LHCN-M2 (cell line): ENCODE data around the gene POP5. TPM values are rescaled to one million over a fixed set of nuclear protein-coding genes. Genes with fewer than 3 reads are reported as not detected.
"Not testable (repeated sequence)": the region's sequence is repeated elsewhere in the genome, so short reads cannot be mapped to it uniquely, and the experiment has no call there.

Experiments used
- DNase-seq: peaks from one replicate; pipeline ENCODE4 v3.0.0-alpha.2; 2012; ENCODE audit warnings: low read depth
- total RNA-seq: library from RNA; depleted of rRNA; stranded (reverse); fragments of >200 nt; gene quantifications from 2 replicates; pipeline ENCODE4 v1.2.3, GENCODE V29; 2014; rRNA removed

The POP5 gene
- total RNA-seq, 1 experiment from 2014 or later = 41.6 TPM

DNA sequence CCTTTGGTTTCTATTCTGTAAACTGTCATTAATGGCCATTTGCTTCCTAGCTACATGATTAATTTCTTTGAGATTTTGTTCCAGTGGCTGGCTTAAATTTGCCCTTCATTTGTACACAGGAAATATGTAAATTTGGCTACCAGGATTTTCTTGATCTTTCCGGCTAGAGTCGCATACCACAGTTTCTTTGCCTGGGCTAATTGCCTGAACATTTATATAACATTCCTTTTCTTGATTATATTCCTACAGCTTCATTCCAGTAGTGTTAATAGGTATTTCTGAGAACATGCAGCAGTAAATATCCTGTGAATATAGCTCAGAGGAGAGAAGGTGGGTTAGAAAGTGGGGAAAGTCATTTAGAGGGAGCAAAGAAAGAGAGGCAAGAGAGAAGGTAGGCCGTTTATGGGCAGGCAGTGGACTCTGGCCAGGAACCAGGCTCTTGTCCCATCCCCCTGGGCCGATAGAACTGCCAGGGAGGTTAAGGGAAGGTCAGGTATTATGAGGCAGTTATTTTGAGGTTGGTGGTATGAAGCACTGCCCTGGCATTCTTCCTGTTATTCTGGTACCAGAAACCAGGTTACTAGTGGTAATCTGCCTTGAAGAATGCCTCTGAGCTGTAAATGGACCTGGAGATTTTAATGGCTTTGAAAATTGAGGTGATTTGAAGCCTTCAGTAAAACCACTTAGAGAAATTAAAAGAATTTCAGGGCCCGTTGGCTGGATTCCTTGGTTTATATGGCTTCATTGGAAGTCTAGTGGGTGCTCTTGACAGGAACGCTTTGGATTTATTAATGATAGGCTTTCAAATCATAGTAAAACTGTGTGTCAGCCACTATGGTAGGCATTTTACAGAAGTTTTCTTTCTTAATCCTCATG is 42.7 kb downstream of the POP5 start:
- peak; percentile 74 for DNase-seq

DNA sequence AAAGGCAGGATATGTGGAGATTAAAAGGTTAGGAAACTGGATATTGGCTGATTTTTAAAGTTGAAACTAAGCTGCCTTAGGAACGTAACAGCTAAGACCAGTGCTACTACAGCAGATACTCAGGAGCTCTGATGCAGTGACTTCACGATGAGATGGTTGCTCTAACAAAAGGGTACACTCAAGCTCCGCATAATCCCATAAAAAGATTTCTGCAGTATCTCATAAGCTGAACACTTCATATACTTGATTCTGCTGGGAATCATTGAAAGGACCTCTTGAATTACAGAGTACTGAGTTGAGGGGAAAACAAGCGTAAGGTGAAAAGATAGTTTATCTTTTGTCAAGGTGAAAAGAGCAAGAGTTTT is 43.4 kb downstream of the POP5 start:
- no peak for DNase-seq

DNA sequence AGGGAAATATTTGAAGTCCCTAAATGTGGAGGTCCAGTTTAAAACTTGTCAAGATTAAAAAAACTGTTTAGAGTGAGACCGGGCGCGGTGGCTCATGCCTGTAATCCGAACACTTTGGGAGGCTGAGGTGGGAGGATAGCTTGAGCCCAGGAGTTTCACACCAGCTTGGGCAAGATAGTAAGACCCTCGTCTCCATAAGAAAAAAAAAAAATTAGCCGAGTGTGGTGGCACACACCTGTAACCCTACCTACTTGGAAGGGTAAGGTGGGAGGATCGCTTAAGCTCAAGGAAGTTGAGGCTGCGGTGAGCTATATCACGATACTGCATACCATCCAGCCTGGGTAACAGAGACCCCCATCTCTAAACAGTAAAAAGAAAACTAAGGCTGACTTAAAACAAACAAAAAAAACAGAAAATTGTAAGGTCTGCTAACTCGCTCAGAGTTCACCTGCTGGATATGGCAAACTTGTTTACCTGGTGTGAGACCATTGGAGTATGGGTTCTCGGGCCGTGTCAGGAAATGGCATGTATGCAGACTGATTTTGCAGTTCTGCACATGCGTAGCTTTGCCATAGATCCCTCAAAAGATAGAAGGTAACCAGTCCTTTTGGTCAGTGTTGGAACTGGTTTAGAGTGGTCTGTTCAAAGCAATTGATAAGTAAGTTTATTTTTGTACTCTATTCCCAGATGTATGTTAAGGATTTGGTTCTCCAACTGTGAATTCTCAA is 45.0 kb downstream of the POP5 start:
- DNase-seq = no peak

DNA sequence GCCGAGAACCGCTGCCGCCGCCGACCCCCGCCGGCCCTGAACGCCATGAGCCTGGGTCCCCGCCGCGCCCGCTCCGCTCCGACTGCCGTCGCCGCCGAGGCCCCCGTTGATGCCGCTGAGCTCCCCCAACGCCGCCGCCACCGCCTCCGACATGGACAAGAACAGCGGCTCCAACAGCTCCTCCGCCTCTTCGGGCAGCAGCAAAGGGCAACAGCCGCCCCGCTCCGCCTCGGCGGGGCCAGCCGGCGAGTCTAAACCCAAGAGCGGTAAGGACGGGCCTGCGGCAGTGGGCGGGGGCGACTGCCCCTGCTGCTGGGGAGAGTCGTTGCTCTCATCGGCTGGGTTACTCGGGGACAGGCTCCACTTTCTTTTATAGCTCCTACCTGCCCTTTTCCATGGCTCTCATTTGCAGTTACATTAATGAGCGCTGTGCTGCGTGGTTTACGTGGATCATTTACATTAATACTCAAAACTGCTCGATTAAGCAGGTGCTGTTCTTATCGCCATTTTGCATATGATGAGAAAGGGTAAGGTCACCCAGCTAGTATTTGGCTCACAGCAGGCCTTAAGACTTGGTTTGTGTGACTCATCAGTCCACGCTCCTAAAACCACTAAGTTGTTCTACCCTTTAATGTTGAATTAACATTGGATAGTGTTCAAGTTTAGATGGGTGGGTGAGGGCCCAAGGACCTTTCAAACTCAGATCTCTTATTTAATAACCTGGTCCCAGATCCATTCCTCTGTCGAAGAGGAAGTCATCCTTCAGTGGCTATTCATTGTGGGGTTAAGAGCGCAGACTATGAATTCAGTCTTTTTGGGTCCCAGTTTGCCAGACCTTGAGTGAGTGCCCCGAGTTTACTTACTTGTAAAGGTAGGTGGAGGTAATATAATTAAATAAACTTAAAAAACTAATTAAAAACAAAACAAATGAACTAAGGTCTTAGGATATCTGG is 46.2 kb downstream of the POP5 start:
- DNase-seq = peak; percentile 82

DNA sequence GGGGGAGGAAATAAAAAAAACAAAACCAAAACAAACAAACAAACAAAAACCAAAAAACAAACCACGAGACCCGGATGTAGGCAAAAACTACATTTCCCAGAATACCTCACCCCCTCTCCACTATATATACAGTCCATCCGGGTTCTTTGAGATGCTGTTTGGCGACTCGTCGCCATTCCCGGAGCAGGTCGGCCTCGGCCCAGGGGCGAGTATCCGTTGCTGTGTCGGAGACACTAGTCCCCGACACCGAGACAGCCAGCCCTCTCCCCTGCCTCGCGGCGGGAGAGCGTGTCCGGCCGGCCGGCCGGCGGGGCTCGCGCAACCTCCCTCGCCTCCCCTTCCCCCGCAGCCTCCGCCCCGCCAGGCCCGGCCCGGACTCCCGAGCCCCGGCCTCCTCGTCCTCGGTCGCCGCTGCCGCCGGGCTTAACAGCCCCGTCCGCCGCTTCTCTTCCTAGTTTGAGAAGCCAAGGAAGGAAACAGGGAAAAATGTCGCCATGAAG is 46.9 kb downstream of the POP5 start, which contains the start of gene RNF10:
Gene RNF10, plus strand, starts transcription at position 154 of the 500 bp plus-strand sequence. CDS start 456 bp downstream, outside the sequence.
- DNase-seq = peak; percentile 90

DNA sequence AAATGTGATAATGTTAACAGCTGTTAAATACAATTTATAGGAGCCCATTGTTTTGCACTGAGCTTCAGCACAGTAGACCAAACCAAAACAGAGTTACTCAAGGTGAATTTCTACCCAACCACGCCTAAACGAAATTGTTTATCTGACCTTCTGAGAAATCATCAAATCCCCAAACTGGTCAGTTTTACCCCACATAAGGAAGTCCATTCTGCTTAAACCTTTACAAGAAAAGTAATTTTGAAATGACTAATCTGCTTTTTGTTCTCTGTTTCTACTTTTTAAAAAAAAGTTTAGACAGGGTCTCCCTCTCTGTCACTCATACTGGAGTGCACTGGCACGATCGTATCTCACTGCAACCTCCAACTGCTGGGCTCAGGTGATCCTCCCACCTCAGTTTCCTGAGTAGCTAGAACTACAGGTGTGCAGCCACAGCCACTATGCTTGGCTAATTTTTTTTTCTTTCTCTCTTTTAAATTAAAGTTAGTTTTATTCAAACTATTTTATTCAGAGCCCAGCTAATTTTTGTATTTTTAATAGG is 48.4 kb downstream of the POP5 start:
- DNase-seq = no peak

DNA sequence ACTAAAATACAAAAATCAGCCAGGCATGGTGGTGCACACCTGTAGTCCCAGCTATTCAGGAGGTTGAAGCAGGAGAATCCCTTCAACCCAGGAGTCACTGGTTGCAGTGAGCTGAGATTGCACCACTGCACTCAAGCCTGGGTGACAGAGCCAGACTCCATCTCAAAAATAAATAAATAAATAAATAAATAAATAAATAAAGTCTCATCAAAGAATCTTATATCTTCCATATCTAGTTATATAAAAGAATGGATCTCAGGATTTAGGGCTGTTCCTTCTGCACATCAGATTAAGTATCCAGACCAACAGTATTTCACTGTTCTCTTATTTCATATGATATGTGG is 50.8 kb downstream of the POP5 start:
- not testable (repeated sequence) for DNase-seq

DNA sequence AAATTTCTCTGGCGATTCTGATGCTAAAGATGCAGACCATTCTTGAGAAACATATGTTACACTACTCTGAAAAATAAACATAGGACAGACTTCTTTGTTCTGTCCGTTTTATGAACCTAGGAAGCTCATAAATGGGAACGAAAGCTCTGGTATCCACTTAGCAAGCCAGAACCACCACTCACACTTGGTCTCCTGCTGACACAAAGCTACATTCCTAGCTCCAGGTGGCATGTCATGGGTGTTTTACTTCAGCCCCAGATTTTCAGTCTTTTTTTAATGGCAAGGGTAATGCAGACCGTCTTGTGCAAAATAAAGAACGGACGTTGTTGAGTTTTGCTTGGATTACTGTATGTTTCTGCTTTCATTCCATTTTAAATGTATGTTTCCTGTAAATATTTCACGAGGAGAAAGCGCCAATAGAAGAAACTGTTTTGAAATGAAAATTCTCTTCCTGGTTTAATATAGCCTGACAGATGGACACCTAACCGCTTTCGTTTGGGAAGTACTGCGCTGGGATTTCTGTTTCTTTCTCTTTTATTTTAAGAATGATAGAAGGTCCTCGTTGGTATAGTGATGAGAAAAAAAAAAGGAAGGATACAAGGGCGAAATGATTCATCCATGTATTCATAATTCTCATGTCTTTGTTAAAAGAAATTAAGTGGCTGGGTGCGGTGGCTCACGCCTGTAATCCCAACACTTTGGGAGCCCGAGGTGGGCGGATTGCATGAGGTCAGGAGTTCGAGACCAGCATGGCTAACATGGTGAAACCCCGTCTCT is 51.4 kb downstream of the POP5 start:
- no peak for DNase-seq

DNA sequence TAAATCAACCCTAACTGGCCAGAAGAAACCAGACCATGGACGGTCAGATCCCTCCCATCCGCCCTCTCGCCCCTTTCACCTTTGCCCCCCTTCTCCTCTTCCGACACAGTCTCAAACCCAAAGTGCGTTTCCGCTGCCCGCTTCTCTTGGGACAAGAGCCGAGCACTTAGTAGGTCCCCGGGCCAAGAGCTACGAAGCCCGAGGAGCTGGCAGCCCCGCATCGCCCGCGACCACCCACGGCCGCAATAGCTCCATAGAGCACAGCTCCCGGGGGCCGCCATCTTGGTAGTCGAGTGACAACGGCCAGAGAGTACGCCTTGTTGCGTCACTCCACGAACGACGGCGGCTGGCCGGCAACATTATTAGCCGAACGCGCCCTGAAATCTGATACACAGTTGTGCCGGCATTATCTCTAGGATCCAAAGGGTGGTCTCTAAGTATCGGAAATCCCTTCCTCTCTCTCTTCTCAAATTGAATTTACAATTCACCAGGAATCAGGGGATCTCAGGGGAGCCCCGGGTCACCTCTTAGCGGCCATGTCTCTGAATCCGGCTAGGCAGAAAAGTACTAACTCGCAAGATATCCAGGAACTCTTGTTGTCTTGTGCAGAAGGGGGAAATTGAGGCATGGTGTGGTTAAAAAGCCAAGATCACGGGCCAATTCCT is 52.2 kb downstream of the POP5 start, which contains the start of gene COQ5:
Gene COQ5, minus strand, starts transcription at position 298 of the 665 bp plus-strand sequence. Its CDS starts 17 bp downstream, at position 281.
- DNase-seq = peak; percentile 84

Other genes starting within 250 kb of the POP5 start
- not detected in 2 replicates for gene MSI1, start 212.2 kb downstream of the POP5 start, total RNA-seq
- gene COX6A1, start 143.3 kb downstream of the POP5 start, total RNA-seq = 378 and 392 TPM in 2 replicates
- 52.1 and 59.5 TPM in 2 replicates for gene TRIAP1, start 135.0 kb downstream of the POP5 start, total RNA-seq
- 24.3 TPM in 2 replicates for gene GATC, start 135.0 kb downstream of the POP5 start, total RNA-seq
- 170 and 172 TPM in 2 replicates for gene SRSF9, start 111.7 kb downstream of the POP5 start, total RNA-seq
- gene DYNLL1, start 85.3 kb downstream of the POP5 start, total RNA-seq = 308 and 404 TPM in 2 replicates
- 33.5 and 33.7 TPM in 2 replicates for gene COQ5, start 52.2 kb downstream of the POP5 start, total RNA-seq
- gene RNF10, start 47.0 kb downstream of the POP5 start, total RNA-seq = 68.5 and 77.4 TPM in 2 replicates
- 0.45 TPM in 1 of 2 replicates, not detected in the other for gene CABP1, start 59.2 kb upstream of the POP5 start, total RNA-seq
- gene MLEC, start 105.7 kb upstream of the POP5 start, total RNA-seq = 139 and 140 TPM in 2 replicates
- 16.2 and 18.7 TPM in 2 replicates for gene UNC119B, start 129.1 kb upstream of the POP5 start, total RNA-seq
- 15.5 and 16.9 TPM in 2 replicates for gene ACADS, start 144.4 kb upstream of the POP5 start, total RNA-seq